ENCODE measurements around the gene ZNF655.

ZNF655 gene

DNA sequence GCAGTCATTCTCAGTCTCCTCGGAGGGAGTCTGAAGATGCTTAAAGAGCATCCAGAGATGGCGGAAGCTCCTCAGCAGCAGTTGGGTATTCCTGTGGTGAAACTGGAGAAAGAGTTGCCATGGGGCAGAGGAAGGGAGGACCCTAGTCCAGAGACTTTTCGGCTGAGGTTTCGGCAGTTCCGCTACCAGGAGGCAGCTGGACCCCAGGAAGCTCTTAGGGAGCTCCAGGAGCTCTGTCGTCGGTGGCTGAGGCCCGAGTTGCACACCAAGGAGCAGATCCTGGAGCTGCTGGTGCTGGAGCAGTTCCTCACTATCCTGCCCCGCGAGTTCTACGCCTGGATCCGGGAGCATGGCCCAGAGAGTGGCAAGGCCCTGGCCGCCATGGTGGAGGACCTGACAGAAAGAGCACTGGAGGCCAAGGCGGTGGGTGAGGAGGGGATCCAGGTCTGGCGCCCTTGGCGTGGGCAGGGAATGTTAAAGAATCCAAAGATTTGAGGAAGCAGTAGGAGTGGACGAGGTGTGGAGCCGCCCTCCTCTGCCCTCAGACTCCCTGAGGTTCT, 61.2 kb downstream of the ZNF655 start:
- TF ChIP-seq, protein P1, sequence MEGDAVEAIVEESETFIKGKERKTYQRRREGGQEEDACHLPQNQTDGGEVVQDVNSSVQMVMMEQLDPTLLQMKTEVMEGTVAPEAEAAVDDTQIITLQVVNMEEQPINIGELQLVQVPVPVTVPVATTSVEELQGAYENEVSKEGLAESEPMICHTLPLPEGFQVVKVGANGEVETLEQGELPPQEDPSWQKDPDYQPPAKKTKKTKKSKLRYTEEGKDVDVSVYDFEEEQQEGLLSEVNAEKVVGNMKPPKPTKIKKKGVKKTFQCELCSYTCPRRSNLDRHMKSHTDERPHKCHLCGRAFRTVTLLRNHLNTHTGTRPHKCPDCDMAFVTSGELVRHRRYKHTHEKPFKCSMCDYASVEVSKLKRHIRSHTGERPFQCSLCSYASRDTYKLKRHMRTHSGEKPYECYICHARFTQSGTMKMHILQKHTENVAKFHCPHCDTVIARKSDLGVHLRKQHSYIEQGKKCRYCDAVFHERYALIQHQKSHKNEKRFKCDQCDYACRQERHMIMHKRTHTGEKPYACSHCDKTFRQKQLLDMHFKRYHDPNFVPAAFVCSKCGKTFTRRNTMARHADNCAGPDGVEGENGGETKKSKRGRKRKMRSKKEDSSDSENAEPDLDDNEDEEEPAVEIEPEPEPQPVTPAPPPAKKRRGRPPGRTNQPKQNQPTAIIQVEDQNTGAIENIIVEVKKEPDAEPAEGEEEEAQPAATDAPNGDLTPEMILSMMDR (IDR thresholded peaks at IDR 0.05; ENCODE audit: low read length, missing control alignments): no peak
- DNase-seq (ENCODE audit: low read depth): no peak
- H3K4me3 ChIP-seq (replicated peaks; ENCODE audit: low read depth, low read length): no peak overlapping the region

DNA sequence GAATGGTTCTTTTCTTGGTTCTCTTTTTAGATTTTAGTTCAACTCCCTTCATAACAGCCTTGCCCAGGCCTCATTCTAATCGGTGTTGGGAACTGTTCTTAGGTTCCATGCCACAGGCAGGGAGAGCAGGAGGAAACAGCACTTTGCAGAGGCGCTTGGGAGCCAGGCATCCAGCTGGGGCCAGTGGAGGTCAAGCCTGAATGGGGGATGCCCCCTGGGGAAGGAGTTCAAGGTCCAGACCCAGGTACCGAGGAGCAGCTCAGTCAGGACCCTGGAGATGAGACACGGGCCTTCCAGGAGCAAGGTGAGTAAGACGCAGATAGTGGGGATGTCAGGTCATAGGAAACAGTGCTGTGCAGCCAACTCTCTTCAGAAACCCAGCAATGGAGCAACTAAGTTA, 62.8 kb downstream of the ZNF655 start:
- H3K4me3 ChIP-seq (replicated peaks; ENCODE audit: low read depth, low read length): no peak overlapping the region
- TF ChIP-seq, protein P1 (IDR thresholded peaks at IDR 0.05; ENCODE audit: low read length, missing control alignments): no peak
- no peak for DNase-seq (ENCODE audit: low read depth)

DNA sequence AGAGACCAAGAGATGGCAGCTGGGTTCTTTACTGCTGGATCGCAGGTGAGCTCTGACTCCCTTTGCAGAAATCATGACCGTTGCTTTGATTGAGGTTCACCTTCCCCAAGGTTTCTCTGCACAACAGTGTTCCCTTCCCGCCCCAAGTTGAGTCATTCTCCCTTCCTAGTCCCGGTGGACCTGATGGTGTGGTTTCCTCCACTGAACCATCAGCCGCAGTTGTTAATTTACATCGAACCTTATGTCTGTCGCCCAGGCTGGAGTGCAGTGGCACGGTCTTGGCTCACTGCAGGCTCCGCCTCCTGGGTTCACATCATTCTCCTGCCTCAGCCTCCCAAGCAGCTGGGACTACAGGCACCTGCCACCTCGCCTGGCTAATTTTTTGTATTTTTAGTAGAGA, 64.2 kb downstream of the ZNF655 start:
- TF ChIP-seq, protein P1 (IDR thresholded peaks at IDR 0.05; ENCODE audit: low read length, missing control alignments): no peak
- no peak for DNase-seq (ENCODE audit: low read depth)
- H3K4me3 ChIP-seq (replicated peaks; ENCODE audit: low read depth, low read length): no peak overlapping the region

DNA sequence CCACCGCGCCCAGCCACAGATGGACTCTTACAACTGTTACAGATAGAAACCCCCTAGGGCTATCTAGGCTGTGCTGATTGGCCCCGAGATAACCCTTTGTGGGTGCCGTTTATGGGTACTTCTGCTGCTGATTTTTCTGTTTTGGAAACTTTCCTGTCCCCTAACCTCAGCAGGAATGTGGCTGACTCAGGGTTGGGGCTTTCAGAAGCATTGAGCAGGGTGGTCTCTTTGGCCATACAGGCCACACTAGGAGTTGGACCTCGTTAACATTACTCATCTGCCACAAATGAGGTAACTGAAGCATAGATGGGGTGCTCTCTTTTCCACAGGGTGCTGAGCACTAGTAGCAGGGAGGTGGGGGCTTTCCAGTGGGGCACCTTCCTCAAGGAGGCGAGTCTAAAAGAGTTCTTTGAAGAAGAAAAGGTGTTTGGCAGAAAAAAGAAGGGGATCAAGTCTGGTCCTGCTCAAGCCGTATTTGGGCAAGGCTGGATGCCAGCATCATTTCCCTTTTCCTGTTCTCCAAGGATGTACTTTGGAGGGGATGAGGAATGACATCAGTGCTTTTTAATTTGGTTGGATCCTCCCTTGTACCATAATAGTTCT, 64.8 kb downstream of the ZNF655 start:
- no peak for DNase-seq (ENCODE audit: low read depth)
- no peak overlapping the region for H3K4me3 ChIP-seq (replicated peaks; ENCODE audit: low read depth, low read length)
- TF ChIP-seq, protein P1 (IDR thresholded peaks at IDR 0.05; ENCODE audit: low read length, missing control alignments): no peak

DNA sequence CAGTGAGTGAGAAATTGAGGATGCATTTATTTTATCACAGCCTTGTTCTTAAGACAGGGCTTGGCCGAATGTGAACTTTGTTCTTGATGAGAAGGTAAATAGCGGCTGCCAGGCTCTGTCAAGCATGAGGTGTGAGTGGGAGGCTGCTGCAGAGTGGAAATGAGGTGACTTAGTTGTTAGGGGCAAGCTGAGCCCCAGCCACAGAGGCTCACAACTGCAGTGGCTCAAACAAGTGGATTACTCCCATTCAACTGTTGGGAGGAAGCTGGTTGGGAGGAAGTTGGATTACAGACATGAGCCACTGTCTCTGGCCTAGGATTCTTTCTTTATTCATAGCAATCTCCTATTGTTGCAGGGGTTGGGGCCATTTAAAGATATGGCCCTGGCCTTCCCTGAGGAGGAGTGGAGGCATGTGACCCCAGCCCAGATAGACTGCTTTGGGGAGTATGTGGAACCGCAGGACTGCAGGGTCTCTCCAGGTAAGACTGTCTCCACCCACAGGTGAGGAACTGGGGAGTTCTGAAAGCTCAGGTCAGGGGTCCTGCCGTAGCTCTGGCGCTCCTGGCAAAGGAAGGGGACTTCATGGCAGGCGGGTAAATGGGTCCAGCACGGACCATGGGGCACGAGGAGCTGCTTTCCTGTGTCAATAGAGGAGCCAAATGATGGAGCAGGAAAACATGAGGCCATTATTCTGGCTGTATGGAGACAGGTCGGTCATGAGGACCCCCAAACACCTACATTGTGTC, 65.4 kb downstream of the ZNF655 start:
- no peak for DNase-seq (ENCODE audit: low read depth)
- TF ChIP-seq, protein P1 (IDR thresholded peaks at IDR 0.05; ENCODE audit: low read length, missing control alignments): no peak
- H3K4me3 ChIP-seq (replicated peaks; ENCODE audit: low read depth, low read length): no peak overlapping the region

DNA sequence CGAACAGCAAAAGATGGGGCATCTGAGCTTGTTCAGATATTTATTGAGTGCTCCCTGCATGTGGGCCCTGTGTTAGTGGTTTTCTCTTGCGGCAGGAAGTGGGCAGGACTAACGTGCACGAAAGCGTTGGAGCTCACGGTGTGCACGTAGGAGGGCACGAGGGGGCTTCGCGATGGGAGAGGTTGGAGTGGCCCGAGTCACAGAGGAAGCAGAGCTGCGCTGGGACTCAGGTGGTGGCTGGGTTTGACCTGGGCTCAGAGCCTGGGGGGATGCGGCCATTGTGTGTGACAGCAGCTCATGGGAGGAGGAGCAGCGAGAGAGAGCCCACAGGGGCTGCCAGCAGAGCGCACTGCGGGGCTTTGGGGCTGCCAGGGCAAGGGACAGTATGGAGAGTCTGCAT, 66.0 kb downstream of the ZNF655 start:
- TF ChIP-seq, protein P1 (IDR thresholded peaks at IDR 0.05; ENCODE audit: low read length, missing control alignments): no peak
- H3K4me3 ChIP-seq (replicated peaks; ENCODE audit: low read depth, low read length): no peak overlapping the region
- no peak for DNase-seq (ENCODE audit: low read depth)
